Lower leg skin (tissue), 4 donors: ENCODE measurements around the gene CYTH3. TPM values are rescaled to one million over a fixed set of nuclear protein-coding genes. Genes with fewer than 3 reads are reported as not detected.

Source experiments
- DNase-seq, 2 donors: peaks; one replicate each; pipeline ENCODE4 v3.0.0-alpha.2; 2019; ENCODE audit warnings: low spot score in 2 of 2
- H3K4me3 ChIP-seq: fragments of 200-600 bp; sonication (generic); 2 replicates; pipeline ENCODE4 v1.5.1; 2017; ENCODE audit warnings: mild to moderate bottlenecking, low read depth; ENCODE audit not compliant: poor library complexity, severe bottlenecking
- CTCF ChIP-seq, 3 donors: fragments of 450-650 bp; IDR thresholded peaks; one replicate each; pipeline ENCODE4 v1.5.1; 2016; ENCODE audit warnings: antibody characterized with exemption in 3 of 3, mild to moderate bottlenecking in 3 of 3, moderate library complexity in 2 of 3
- POLR2A ChIP-seq, 2 donors: fragments of 450-650 bp; IDR thresholded peaks; one replicate each; pipeline ENCODE4 v1.6.1; 2016 to 2017; ENCODE audit warnings: antibody characterized with exemption in 2 of 2, mild to moderate bottlenecking in 1 of 2, moderate library complexity in 1 of 2
- WGBS, 2 donors: methylation state at CpG; one replicate each; pipeline ENCODE4 v1.1.5; 2018; 5-methylcytosine and 5-hydroxymethylcytosine counted together
- intact Hi-C: fragments of 100-400 bp; cut with DNase I; formaldehyde crosslinking; loops from one replicate; pipeline ENCODE4 v1.15.0; 2023; ENCODE audit warnings: low total_unique reads
- total RNA-seq, 4 donors: library from RNA; depleted of rRNA; stranded (reverse); fragments of >200 nt; gene quantifications; one replicate each; pipeline ENCODE4 v1.1.0, GENCODE V29; 2016

CYTH3 gene
- total RNA-seq, 4 donors from 2014 or later = 40.3 to 108 (median 44.7) TPM

- WGBS, 2 donors = 93 to 94% methylated on average over 16 of the region's 16 CpGs
- TF ChIP-seq POLR2A (IDR thresholded peaks at IDR 0.05) (no peak), CTCF (IDR thresholded peaks at IDR 0.05) (no peak)
- H3K4me3 ChIP-seq = no peak overlapping the region
- DNase-seq = peak in 1 of 2 donors; percentile 81
- intact Hi-C loops = no loop called here
Observed at GRCh38 chr7:6142871-6143380, 129.5 kb downstream of the CYTH3 start.

GRCh38 chr7:6139189-6139996, 133.0 kb downstream of the CYTH3 start:
- peak in 1 of 2 donors; percentile 82 for DNase-seq
- 82 to 88% methylated on average over 17 of the region's 17 CpGs for WGBS, 2 donors
- no peak for TF ChIP-seq CTCF (IDR thresholded peaks at IDR 0.05)
- no peak overlapping the region for H3K4me3 ChIP-seq
- intact Hi-C loops = no loop called here

GRCh38 chr7:6136475-6136874, 135.9 kb downstream of the CYTH3 start:
- DNase-seq = no peak
- WGBS, 2 donors = 86 to 92% methylated on average over 2 of the region's 2 CpGs

GRCh38 chr7:6133249-6133648, 139.2 kb downstream of the CYTH3 start:
- no peak for TF ChIP-seq CTCF (IDR thresholded peaks at IDR 0.05)
- TF ChIP-seq POLR2A (IDR thresholded peaks at IDR 0.05) = no peak
- no peak for DNase-seq
- intact Hi-C loops = no loop called here
- H3K4me3 ChIP-seq = no peak overlapping the region
- 93 to 97% methylated on average over 1 of the region's 1 CpG for WGBS, 2 donors

More at GRCh38 chr7:6136475-6136874, 135.9 kb downstream of the CYTH3 start:
- no peak for TF ChIP-seq CTCF (IDR thresholded peaks at IDR 0.05)
- no peak for TF ChIP-seq POLR2A (IDR thresholded peaks at IDR 0.05)
- no peak overlapping the region for H3K4me3 ChIP-seq
- intact Hi-C loops = no loop called here

GRCh38 chr7:6130007-6130587, 142.3 kb downstream of the CYTH3 start:
- TF ChIP-seq CTCF (IDR thresholded peaks at IDR 0.05) (no peak), POLR2A (IDR thresholded peaks at IDR 0.05) (no peak)
- WGBS, 2 donors = 70 to 95% methylated on average over 10 of the region's 10 CpGs
- no peak overlapping the region for H3K4me3 ChIP-seq
- intact Hi-C loops = no loop called here
- no peak for DNase-seq
